ENCODE results near the gene LPAR6. TPM values are rescaled to one million over a fixed set of nuclear protein-coding genes. Genes with fewer than 3 reads are reported as not detected.

Gene LPAR6
- total and polyA plus RNA-seq, 2 donors (not counting 1 experiment from before 2014, with no cell fraction given), result 0.55 to 1.0 TPM

- no peak overlapping the region for H3K27ac Mint-ChIP-seq
- TF ChIP-seq EZH2 (IDR thresholded peaks at IDR 0.05; ENCODE audit: borderline replicate concordance, insufficient read depth, low read depth, low read length, poor library complexity, severe bottlenecking) (no peak), CTCF (IDR thresholded peaks at IDR 0.05) (no peak)
- no peaks in the 10 kb centered on the region for H3K9me3 Mint-ChIP-seq (ENCODE audit: insufficient read depth)
- Histone ChIP-seq H3K9me3 (ENCODE audit: control extremely low read depth in 1 of 3, control insufficient read depth in 2 of 3, insufficient read depth in 1 of 3, low read length in 2 of 3) (no peaks in the 10 kb centered on the region), H3K4me1 (ENCODE audit: control insufficient read depth in 2 of 2, insufficient read depth in 2 of 2, low read length in 2 of 2) (peaks cover 0 to 10% of the 10 kb centered on the region in 2 donors), H3K27ac (ENCODE audit: low read length in 2 of 2) (no peak overlapping the region), H3K79me2 (ENCODE audit: control insufficient read depth, insufficient read depth, low read length) (peaks cover 9% of the 10 kb centered on the region), H4K20me1 (ENCODE audit: control insufficient read depth, insufficient read depth, low read length, poor library complexity, severe bottlenecking) (peaks cover 12% of the 10 kb centered on the region), H2AFZ (ENCODE audit: insufficient read depth, low read depth, low read length, poor library complexity, severe bottlenecking) (no peak overlapping the region), H3K27me3 (replicated peaks in 1 of 4; ENCODE audit: control extremely low read depth in 1 of 4, control insufficient read depth in 3 of 4, insufficient read depth in 4 of 4, low read length in 3 of 4) (no peaks in the 10 kb centered on the region), H3K9ac (ENCODE audit: low read length) (no peak overlapping the region), H3K36me3 (replicated peaks in 1 of 2; ENCODE audit: control extremely low read depth in 1 of 2, control insufficient read depth in 1 of 2, extremely low read depth in 1 of 2, insufficient read depth in 2 of 2, low read length in 1 of 2) (peaks cover 0 to 8% of the 10 kb centered on the region in 2 experiments), H3K4me3 (ENCODE audit: control extremely low read depth in 1 of 5, extremely low read depth in 1 of 5, insufficient read depth in 1 of 5, low read depth in 2 of 5, low read length in 4 of 5) (no peak overlapping the region), H3K4me2 (replicated peaks; ENCODE audit: low read depth, low read length, poor library complexity, severe bottlenecking) (no peak overlapping the region)
- no CpG with 5 or more reads among the region's 5 CpGs for WGBS (ENCODE audit: insufficient coverage)
- peaks cover 14% of the 10 kb centered on the region for H3K4me1 Mint-ChIP-seq
- ATAC-seq (ENCODE audit: low read depth), result no peak
- no peak overlapping the region for H3K4me3 Mint-ChIP-seq
- intact Hi-C loops (cut with micrococcal nuclease), result loop anchor here (5.0 kb wide), 1 partner anchor 37 kb away; no protein-coding TSS in a partner anchor
- DNase-seq, result no peak
- POLR2A ChIA-PET, result no interaction called here
- H3K27me3 Mint-ChIP-seq, result no peaks in the 10 kb centered on the region
- CTCF ChIA-PET, result no interaction called here
Observed at GRCh38 chr13:48410199-48410598, 2.7 kb downstream of the LPAR6 start.

- Mint-ChIP-seq H3K4me3 (no peak overlapping the region), H3K9me3 (ENCODE audit: insufficient read depth) (no peaks in the 10 kb centered on the region), H3K27me3 (no peaks in the 10 kb centered on the region), H3K27ac (no peak overlapping the region), H3K4me1 (peaks cover 7% of the 10 kb centered on the region)
- DNase-seq (no peak), ATAC-seq (ENCODE audit: low read depth) (no peak)
- peaks cover 0 to 8% of the 10 kb centered on the region in 2 experiments for H3K36me3 ChIP-seq (replicated peaks in 1 of 2; ENCODE audit: control extremely low read depth in 1 of 2, control insufficient read depth in 1 of 2, extremely low read depth in 1 of 2, insufficient read depth in 2 of 2, low read length in 1 of 2)
- no peak overlapping the region for H3K4me2 ChIP-seq (replicated peaks; ENCODE audit: low read depth, low read length, poor library complexity, severe bottlenecking)
- H3K27me3 ChIP-seq (replicated peaks in 1 of 4; ENCODE audit: control extremely low read depth in 1 of 4, control insufficient read depth in 3 of 4, insufficient read depth in 4 of 4, low read length in 3 of 4), result no peaks in the 10 kb centered on the region
- H3K27ac ChIP-seq (ENCODE audit: low read length in 2 of 2), result no peak overlapping the region
- H3K4me3 ChIP-seq (ENCODE audit: control extremely low read depth in 1 of 5, extremely low read depth in 1 of 5, insufficient read depth in 1 of 5, low read depth in 2 of 5, low read length in 4 of 5), result no peak overlapping the region
- no peaks in the 10 kb centered on the region for H3K4me1 ChIP-seq (ENCODE audit: control insufficient read depth in 2 of 2, insufficient read depth in 2 of 2, low read length in 2 of 2)
- POLR2A ChIA-PET, result no interaction called here
- H3K79me2 ChIP-seq (ENCODE audit: control insufficient read depth, insufficient read depth, low read length), result no peaks in the 10 kb centered on the region
- CTCF ChIA-PET, result no interaction called here
- H3K9ac ChIP-seq (ENCODE audit: low read length), result no peak overlapping the region
- no peak for TF ChIP-seq CTCF (IDR thresholded peaks at IDR 0.05)
- intact Hi-C loops (cut with micrococcal nuclease), result no loop called here
- H3K9me3 ChIP-seq (ENCODE audit: control extremely low read depth in 1 of 3, control insufficient read depth in 2 of 3, insufficient read depth in 1 of 3, low read length in 2 of 3), result no peaks in the 10 kb centered on the region
- H2AFZ ChIP-seq (ENCODE audit: insufficient read depth, low read depth, low read length, poor library complexity, severe bottlenecking), result no peak overlapping the region
- no peaks in the 10 kb centered on the region for H4K20me1 ChIP-seq (ENCODE audit: control insufficient read depth, insufficient read depth, low read length, poor library complexity, severe bottlenecking)
Observed at GRCh38 chr13:48405875-48406274, 7.0 kb downstream of the LPAR6 start.

Measured in B cell (primary cell).